SKM-1 treated with dmso at 0.1 percent for 144 hours (cell line): Measurements from ENCODE around the gene TMTC2.
A peak's percentile ranks its signal among the peaks of the same experiment; 100 is the strongest.

Source experiments
- DNase-seq: peaks from one replicate; lab custom pipeline; 2025; ENCODE audit not compliant: unreplicated experiment; lab: John Stamatoyannopoulos, UW

TMTC2 gene

GRCh38 chr12:82948491-82948890 lies 261.8 kb downstream of the TMTC2 start:
- DNase-seq = no peak

DNA sequence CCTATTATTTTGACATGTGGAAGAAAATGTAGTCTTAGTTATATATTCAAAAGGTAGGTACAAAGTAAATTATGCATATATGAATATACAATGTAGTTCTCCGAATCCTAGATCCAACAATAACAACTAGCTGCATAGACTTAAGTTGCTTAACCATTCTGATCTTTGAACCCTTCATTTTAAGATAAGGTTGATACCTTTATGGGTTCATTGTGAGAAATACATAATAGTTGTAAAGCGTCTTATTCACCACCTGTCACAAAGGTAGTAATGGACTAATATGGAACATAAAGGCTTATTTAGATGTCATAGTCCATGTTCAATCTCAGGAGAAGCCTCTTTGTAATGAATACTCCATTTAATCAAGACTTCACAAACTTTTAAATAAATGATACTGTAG lies 263.6 kb downstream of the TMTC2 start:
- DNase-seq = no peak

- DNase-seq = no peak
These were observed 266.2 kb downstream of the TMTC2 start for GRCh38 chr12:82952946-82953345.

DNA sequence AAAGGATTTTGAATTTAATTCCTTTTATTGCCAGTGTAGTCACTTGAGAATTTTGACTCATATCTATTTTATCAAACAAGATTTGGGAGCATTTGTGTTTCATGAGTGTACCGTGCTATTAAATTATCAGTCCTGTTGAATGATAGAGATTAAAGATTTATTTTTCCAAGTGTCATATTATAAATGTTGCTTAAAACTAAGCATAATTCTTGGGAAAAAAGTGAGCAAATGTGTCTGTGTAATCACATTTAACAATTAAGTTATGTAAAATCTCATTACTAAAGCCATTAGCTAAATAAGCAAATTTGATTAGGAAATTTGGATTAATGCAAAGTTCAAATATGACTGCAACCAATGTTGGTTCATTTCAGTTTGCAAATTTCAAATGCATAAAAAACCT lies 266.7 kb downstream of the TMTC2 start:
- no peak for DNase-seq

DNA sequence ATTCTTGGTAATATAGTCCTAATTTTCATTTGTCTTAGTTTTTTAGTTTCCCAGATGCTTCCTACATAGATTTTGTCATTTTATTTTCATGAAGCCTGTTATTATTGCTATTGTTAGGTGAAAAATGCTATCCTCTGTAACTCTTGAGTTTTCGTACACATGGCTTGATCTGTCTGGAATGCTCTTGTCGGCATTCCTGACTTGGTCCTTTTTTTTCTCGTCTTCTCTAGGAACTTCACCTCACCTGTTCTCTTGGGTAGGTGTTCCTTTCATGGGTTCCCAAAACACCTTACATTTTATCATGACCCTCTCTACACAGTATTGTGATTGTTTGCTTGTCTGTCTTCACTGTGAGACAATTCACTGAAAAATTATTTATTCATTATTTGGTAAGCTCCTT lies 267.4 kb downstream of the TMTC2 start:
- no peak for DNase-seq

DNA sequence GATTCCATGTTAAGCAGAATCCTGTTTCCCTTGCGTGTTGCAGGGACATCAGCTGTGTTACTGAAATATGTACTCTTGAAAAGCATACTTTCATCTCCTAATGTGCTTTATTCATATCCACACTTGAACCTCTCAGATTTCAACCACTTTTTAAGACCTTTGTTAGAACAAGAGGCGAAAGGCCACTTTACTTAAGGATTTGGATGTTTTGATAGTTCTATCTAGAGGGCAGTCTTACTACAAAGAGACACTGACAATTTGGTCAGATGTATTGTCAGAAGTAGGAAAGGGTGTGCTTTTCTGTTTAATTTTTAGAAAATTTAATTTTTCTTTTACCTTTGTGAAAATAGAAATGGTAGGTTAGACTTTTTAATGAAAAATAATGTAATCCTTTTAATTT lies 267.9 kb downstream of the TMTC2 start:
- DNase-seq = no peak

DNA sequence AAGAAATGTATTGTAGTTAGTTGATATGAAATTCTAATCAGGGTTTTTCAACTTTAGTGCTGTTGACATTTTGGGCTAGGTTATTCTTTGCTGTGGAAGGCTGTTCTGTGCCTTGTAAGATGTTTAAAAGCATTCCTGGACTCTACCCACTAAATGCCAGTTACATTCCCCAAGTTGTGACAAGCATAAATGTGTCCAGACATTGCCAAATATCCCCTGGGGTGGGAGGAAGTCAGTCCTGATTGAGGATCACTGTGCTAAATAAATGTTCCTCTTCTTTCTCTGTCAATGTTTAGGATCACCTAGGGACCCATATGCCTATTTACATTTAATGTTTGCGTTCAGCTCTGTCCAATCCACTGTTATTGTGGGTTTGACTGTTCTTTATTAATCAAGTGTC lies 268.3 kb downstream of the TMTC2 start:
- no peak for DNase-seq

DNA sequence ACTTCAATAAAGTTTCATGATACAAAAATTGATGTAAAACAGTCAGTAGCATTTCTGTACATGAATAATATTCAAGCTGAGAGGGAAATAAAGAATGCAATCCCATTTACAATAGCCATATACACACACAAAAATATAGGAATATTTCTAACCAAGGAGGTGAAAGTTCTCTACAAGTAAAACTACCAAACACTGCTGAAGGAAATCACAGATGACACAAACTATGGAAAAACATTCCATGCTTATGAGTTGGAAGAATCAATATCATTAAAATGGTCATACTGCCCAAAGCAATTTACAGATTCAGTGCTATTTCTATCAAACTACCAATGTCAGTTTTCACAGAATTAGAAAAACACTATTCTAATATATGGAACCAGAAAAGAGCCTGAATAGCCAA lies 272.3 kb downstream of the TMTC2 start:
- no peak for DNase-seq

GRCh38 chr12:82959821-82960220 lies 273.1 kb downstream of the TMTC2 start:
- DNase-seq = no peak

- no peak for DNase-seq
These were observed 275.1 kb downstream of the TMTC2 start for GRCh38 chr12:82961835-82962234.

DNA sequence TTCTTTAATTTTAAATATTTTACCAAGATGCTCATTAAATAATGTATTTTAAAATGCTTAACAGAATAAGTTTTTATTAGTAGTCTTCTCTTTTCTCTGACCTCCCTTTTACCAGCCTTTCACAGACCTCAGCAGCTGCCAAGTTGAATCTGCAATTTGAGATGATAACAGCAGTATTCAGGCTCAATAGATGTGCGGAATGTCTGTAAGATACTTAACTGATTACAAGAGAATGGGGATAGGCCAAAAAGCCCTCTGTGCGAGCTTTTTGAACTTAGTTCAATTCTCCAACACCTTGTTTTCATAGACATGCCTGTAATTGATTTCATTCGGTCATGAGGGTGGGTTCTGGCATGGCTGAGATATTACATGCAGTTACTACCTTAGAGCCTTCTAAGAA lies 277.2 kb downstream of the TMTC2 start:
- no peak for DNase-seq

DNA sequence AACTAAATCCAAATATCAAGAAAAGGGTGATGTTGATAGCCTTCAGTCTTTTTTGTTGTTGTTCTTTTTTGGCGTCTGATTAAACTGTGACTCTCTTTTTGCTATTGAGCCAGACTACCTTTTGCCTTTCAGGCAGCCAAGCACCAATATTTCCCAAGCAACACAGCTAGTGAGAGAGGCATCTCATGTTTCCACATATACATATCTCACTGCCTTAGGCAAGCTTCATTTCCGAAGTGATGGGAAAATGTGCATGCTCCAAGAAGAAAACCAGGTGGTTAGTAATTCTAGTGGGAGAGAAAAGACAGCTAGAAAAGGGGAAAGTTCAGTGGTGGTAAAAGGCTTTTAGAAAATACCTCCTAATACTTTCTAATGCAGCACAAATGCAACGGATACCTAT lies 277.7 kb downstream of the TMTC2 start:
- no peak for DNase-seq

- peak; percentile 65 for DNase-seq
These were observed 279.4 kb downstream of the TMTC2 start for GRCh38 chr12:82966001-82966559.

- DNase-seq = peak; percentile 1
These were observed 282.1 kb downstream of the TMTC2 start for GRCh38 chr12:82968631-82969367.

DNA sequence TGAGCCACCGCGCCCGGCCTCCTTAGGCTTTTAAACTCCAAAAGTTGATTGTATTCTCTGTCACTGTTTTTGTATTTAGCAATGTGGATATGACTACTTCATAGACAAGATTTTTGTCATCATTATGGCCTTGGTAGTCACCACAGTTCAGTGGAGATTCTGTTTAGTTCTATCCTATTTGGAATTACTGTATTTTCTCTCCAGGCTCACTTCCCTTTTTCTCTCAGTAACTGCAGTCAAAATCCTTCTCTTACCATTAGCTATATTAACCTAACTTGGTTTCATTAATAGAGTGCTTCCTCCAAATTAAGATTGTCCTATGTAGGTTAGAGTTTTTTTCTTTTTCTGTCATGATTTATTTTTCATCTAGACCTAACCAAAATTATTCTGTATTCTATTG lies 283.9 kb downstream of the TMTC2 start:
- no peak for DNase-seq

GRCh38 chr12:82971584-82971983 lies 284.9 kb downstream of the TMTC2 start:
- no peak for DNase-seq

DNA sequence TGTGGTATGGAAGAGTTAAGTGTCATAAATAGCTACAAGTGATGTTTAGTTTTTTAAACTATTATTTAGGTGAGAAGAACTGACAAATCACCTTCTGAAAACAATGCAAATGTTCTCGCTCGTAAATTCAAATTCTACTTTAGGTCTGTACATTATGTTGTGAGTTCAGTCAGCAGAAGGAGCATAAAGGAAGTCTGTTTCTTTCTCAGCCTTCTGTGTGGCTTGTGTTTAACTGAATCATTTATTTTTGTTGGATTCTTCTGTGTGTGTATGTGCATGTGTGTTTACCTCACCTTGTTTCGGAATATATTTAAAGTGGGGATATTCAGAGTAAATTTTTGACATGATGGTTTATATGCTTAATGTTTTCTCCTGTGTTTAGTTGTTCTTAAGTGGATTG lies 285.9 kb downstream of the TMTC2 start:
- no peak for DNase-seq

DNA sequence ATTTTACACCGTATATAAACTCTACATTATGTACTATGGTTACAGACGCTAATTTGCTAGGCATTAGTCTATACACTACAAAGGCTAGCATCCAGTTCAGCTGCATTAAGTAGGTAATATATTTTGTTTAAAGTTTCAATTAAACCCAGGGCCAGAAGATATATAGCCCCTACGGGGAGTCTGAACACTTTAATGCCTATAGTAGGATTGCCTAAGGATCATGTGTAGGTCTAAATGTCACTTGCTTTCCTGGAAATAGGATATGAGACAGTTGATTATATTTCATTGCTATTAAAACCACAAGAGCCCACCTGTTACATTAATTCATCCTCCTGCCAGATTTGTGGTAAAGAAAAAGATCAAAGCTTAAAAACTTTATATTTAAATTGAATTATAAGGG lies 286.9 kb downstream of the TMTC2 start:
- DNase-seq = no peak

DNA sequence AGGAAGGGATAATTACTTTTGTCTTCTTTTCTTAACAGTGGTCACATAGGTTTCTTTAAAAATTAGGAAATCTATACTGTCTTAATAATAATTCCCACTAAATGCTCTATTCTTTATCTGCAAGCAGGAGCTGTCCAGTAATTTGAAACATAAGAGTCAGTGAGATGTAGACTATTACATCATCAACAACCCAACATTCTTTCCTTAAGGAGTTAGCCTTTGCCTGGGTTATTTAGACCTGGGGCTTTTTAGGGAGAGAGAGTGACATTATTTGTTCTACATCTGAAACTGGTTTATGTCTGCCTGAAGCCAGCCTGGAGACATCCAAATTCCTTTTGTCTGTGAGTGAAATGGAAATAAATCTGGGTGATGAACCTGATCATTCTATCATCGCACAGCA lies 294.4 kb downstream of the TMTC2 start:
- no peak for DNase-seq

DNA sequence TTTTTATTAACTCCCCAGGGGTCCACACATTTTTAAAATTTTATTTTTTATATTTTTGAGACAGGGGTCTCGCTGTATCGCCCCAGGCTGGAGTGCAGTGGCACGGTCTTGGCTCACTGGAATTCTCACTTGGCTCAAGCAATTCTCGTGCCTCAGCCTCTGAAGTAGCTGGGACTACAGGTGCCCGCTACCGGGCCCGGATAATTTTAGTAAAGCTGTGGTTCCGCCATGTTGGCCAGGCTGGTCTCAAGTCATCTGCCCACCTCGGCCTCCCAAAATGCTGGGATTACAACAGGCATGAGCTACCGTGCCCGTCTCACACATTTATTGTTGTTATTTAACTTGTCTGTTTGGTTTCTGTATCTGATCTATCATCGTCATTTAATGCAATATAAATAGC lies 307.4 kb downstream of the TMTC2 start:
- no peak for DNase-seq

DNA sequence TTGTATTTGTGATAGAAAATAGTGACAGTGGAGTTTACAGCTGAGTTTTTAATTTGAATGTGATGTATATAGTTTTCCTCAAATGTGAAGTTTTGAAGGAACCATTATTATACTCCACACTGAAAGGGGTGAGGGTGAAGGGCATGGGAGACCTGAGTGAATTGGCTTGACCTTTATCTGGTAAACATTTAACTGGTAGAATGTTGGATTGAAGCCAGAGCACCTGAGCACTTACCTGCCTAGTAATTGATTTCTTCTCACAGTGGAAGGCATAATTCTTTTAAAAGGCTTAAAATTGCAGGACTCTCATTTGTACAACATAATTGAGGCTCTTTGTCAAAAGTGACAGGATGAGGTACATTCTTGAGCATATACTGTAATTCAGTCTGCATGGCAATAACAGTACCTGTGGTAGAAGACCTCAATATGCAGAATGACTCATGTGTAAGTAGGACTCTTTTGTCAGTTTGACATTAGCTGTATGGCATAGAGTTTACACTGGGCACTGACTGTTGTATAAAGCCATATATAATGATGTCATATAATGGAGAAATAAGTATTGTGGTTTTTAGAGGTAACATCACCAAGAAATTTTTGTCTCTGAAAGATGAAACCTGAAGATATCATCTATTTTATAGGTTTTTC lies 309.6 kb downstream of the TMTC2 start:
- no peak for DNase-seq

GRCh38 chr12:82998509-82998908 lies 311.8 kb downstream of the TMTC2 start:
- DNase-seq = no peak

- DNase-seq = no peak
These were observed 316.3 kb downstream of the TMTC2 start for GRCh38 chr12:83003026-83003425.
